Ammon's horn (tissue), 1 donor: ENCODE results near the gene NTF4.
"Not testable (repeated sequence)": the region's sequence is repeated elsewhere in the genome, so short reads cannot be mapped to it uniquely, and the experiment has no call there.

ENCODE experiments used
- DNase-seq: peaks from one replicate; pipeline ENCODE4 v3.0.0-alpha.2; 2016; ENCODE audit warnings: low spot score

The NTF4 gene

GRCh38 chr19:49056902-49057596 lies 7.6 kb downstream of the NTF4 start:
- DNase-seq: not testable (repeated sequence)

GRCh38 chr19:49056101-49056901 lies 8.3 kb downstream of the NTF4 start:
- peak; percentile 13 for DNase-seq

- not testable (repeated sequence) for DNase-seq
Measured at GRCh38 chr19:49050376-49051033, 14.1 kb downstream of the NTF4 start.

GRCh38 chr19:49049834-49050233 lies 14.8 kb downstream of the NTF4 start:
- DNase-seq: not testable (repeated sequence)

GRCh38 chr19:49049011-49049410 lies 15.6 kb downstream of the NTF4 start, which contains the start of gene CGB8:
Gene CGB8 (minus strand): TSS chr19:49049111. CDS start chr19:49048739, 372 bp downstream.
- DNase-seq: not testable (repeated sequence)

GRCh38 chr19:49043548-49043947 lies 21.1 kb downstream of the NTF4 start, which contains the start of gene CGB5:
Gene CGB5 (plus strand): TSS chr19:49043848. CDS start chr19:49044210, 362 bp downstream.
- not testable (repeated sequence) for DNase-seq

- not testable (repeated sequence) for DNase-seq
Measured at GRCh38 chr19:49042666-49043065, 22.0 kb downstream of the NTF4 start.

GRCh38 chr19:49042177-49042576 lies 22.4 kb downstream of the NTF4 start:
- no peak for DNase-seq

GRCh38 chr19:49039736-49040135 lies 24.9 kb downstream of the NTF4 start:
- DNase-seq: not testable (repeated sequence)

GRCh38 chr19:49038557-49039276 lies 25.9 kb downstream of the NTF4 start:
- DNase-seq: not testable (repeated sequence)

GRCh38 chr19:49038111-49038510 lies 26.5 kb downstream of the NTF4 start:
- DNase-seq: not testable (repeated sequence)

- DNase-seq: not testable (repeated sequence)
Measured at GRCh38 chr19:49036815-49037214, 27.8 kb downstream of the NTF4 start, which contains the start of gene CGB1. Gene CGB1 (minus strand): TSS chr19:49036895. CDS start chr19:49036711, 184 bp downstream.

GRCh38 chr19:49031642-49032301 lies 32.8 kb downstream of the NTF4 start, which contains the start of gene CGB2:
Gene CGB2 (plus strand): TSS chr19:49031890. CDS start chr19:49032096, 206 bp downstream.
- DNase-seq: not testable (repeated sequence)

- DNase-seq: not testable (repeated sequence)
Measured at GRCh38 chr19:49030323-49030722, 34.3 kb downstream of the NTF4 start.

- not testable (repeated sequence) for DNase-seq
Measured at GRCh38 chr19:49029749-49030148, 34.9 kb downstream of the NTF4 start.

- not testable (repeated sequence) for DNase-seq
Measured at GRCh38 chr19:49028686-49029085, 35.9 kb downstream of the NTF4 start.

- not testable (repeated sequence) for DNase-seq
Measured at GRCh38 chr19:49025599-49025998, 39.0 kb downstream of the NTF4 start.

- DNase-seq: not testable (repeated sequence)
Measured at GRCh38 chr19:49025088-49025487, 39.5 kb downstream of the NTF4 start.

- DNase-seq: not testable (repeated sequence)
Measured at GRCh38 chr19:49024233-49024632, 40.4 kb downstream of the NTF4 start, which contains the start of gene CGB3. Gene CGB3 (minus strand): TSS chr19:49024333. CDS start chr19:49023971, 362 bp downstream.

- DNase-seq: no peak
Measured at GRCh38 chr19:49022116-49022515, 42.5 kb downstream of the NTF4 start.
